ENCODE results near the gene RMDN2.

The RMDN2 gene

GRCh38 chr2:37982847-37983246 is 57.8 kb downstream of the RMDN2 start:
- Histone ChIP-seq H3K27me3 (replicated peaks) (no peaks in the 10 kb centered on the region), H3K27ac (no peak overlapping the region), H3K36me3 (replicated peaks) (no peaks in the 10 kb centered on the region), H3K4me3 (ENCODE audit: low read depth, low read length) (no peak overlapping the region)
- DNase-seq: no peak
- TF ChIP-seq CTCF (IDR thresholded peaks at IDR 0.05; ENCODE audit: low read depth, low read length, missing control alignments): no peak
- in situ Hi-C loops (cut with HindIII; ENCODE audit: low pct_ligation_motif_present, low sequenced_read_pairs): loop anchor here (25.0 kb wide), 1 partner anchor 279 kb away; no protein-coding TSS in a partner anchor

- in situ Hi-C loops (cut with HindIII; ENCODE audit: low pct_ligation_motif_present, low sequenced_read_pairs): loop anchor here (25.0 kb wide), 1 partner anchor 279 kb away; no protein-coding TSS in a partner anchor
- Histone ChIP-seq H3K36me3 (replicated peaks) (no peaks in the 10 kb centered on the region), H3K27ac (no peak overlapping the region), H3K27me3 (replicated peaks) (no peaks in the 10 kb centered on the region), H3K4me3 (ENCODE audit: low read depth, low read length) (no peak overlapping the region)
- DNase-seq: no peak
- TF ChIP-seq CTCF (IDR thresholded peaks at IDR 0.05; ENCODE audit: low read depth, low read length, missing control alignments): no peak
Measured at GRCh38 chr2:37983719-37984118, 58.6 kb downstream of the RMDN2 start.

GRCh38 chr2:37984176-37984575 is 59.1 kb downstream of the RMDN2 start:
- TF ChIP-seq CTCF (IDR thresholded peaks at IDR 0.05; ENCODE audit: low read depth, low read length, missing control alignments): no peak
- in situ Hi-C loops (cut with HindIII; ENCODE audit: low pct_ligation_motif_present, low sequenced_read_pairs): loop anchor here (25.0 kb wide), 1 partner anchor 278 kb away; no protein-coding TSS in a partner anchor
- H3K36me3 ChIP-seq (replicated peaks): no peaks in the 10 kb centered on the region
- DNase-seq: no peak
- no peak overlapping the region for H3K4me3 ChIP-seq (ENCODE audit: low read depth, low read length)
- H3K27me3 ChIP-seq (replicated peaks): no peaks in the 10 kb centered on the region
- no peak overlapping the region for H3K27ac ChIP-seq

GRCh38 chr2:37984589-37984988 is 59.5 kb downstream of the RMDN2 start:
- H3K4me3 ChIP-seq (ENCODE audit: low read depth, low read length): no peak overlapping the region
- H3K36me3 ChIP-seq (replicated peaks): no peaks in the 10 kb centered on the region
- in situ Hi-C loops (cut with HindIII; ENCODE audit: low pct_ligation_motif_present, low sequenced_read_pairs): loop anchor here (25.0 kb wide), 1 partner anchor 278 kb away; no protein-coding TSS in a partner anchor
- DNase-seq: no peak
- H3K27ac ChIP-seq: no peak overlapping the region
- no peaks in the 10 kb centered on the region for H3K27me3 ChIP-seq (replicated peaks)
- TF ChIP-seq CTCF (IDR thresholded peaks at IDR 0.05; ENCODE audit: low read depth, low read length, missing control alignments): peak; percentile 2

GRCh38 chr2:37985333-37985732 is 60.2 kb downstream of the RMDN2 start:
- no peaks in the 10 kb centered on the region for H3K36me3 ChIP-seq (replicated peaks)
- no peaks in the 10 kb centered on the region for H3K27me3 ChIP-seq (replicated peaks)
- H3K4me3 ChIP-seq (ENCODE audit: low read depth, low read length): no peak overlapping the region
- in situ Hi-C loops (cut with HindIII; ENCODE audit: low pct_ligation_motif_present, low sequenced_read_pairs): loop anchor here (25.0 kb wide), 1 partner anchor 277 kb away; no protein-coding TSS in a partner anchor
- H3K27ac ChIP-seq: no peak overlapping the region
- peak; percentile 75 for DNase-seq
- no peak for TF ChIP-seq CTCF (IDR thresholded peaks at IDR 0.05; ENCODE audit: low read depth, low read length, missing control alignments)
